Myocyte (in vitro differentiated cells): ENCODE results near the gene KCNK3. TPM values are rescaled to one million over a fixed set of nuclear protein-coding genes. Genes with fewer than 3 reads are reported as not detected.
"Not testable (repeated sequence)": the region's sequence is repeated elsewhere in the genome, so short reads cannot be mapped to it uniquely, and the experiment has no call there.

Source experiments
- DNase-seq: peaks from one replicate; pipeline ENCODE4 v3.0.0-alpha.2; 2012; ENCODE audit warnings: low read depth
- polyA plus RNA-seq: library from polyadenylated mRNA; unstranded; fragments of >200 nt; gene quantifications from one replicate; pipeline ENCODE4 v1.2.1, GENCODE V29; 2012; ENCODE audit warnings: missing spikeins
- total RNA-seq: library from RNA; depleted of rRNA; stranded (reverse); fragments of >200 nt; gene quantifications from 2 replicates; pipeline ENCODE4 v1.2.3, GENCODE V29; 2014

Gene KCNK3
- total RNA-seq = 0.62 and 1.1 TPM in 2 replicates
- 0.08 TPM for polyA plus RNA-seq

GRCh38 chr2:26692279-26692896 is at the start of gene KCNK3:
KCNK3 (plus strand) TSS chr2:26692722; CDS start chr2:26692876, 154 bp downstream.
- peak; percentile 58 for DNase-seq

- no peak for DNase-seq
Measured at GRCh38 chr2:26644188-26644835, 48.2 kb upstream of the KCNK3 start.

GRCh38 chr2:26645762-26646161 is 46.8 kb upstream of the KCNK3 start:
- DNase-seq = no peak

GRCh38 chr2:26646986-26647672 is 45.4 kb upstream of the KCNK3 start:
- DNase-seq = no peak

GRCh38 chr2:26647981-26648380 is 44.5 kb upstream of the KCNK3 start:
- DNase-seq = no peak

- no peak for DNase-seq
Measured at GRCh38 chr2:26648516-26648915, 44.0 kb upstream of the KCNK3 start.

GRCh38 chr2:26649322-26649721 is 43.2 kb upstream of the KCNK3 start:
- no peak for DNase-seq

- DNase-seq = no peak
Measured at GRCh38 chr2:26649992-26650712, 42.4 kb upstream of the KCNK3 start.

GRCh38 chr2:26650713-26651469 is 41.6 kb upstream of the KCNK3 start:
- peak; percentile 18 for DNase-seq

GRCh38 chr2:26651470-26651771 is 41.1 kb upstream of the KCNK3 start:
- no peak for DNase-seq

GRCh38 chr2:26651799-26652198 is 40.7 kb upstream of the KCNK3 start:
- DNase-seq = no peak

GRCh38 chr2:26652361-26653041 is 40.0 kb upstream of the KCNK3 start:
- no peak for DNase-seq

GRCh38 chr2:26653207-26654060 is 39.1 kb upstream of the KCNK3 start:
- DNase-seq = no peak

GRCh38 chr2:26654061-26654340 is 38.5 kb upstream of the KCNK3 start:
- DNase-seq = no peak

GRCh38 chr2:26655120-26655519 is 37.4 kb upstream of the KCNK3 start:
- DNase-seq = not testable (repeated sequence)

- no peak for DNase-seq
Measured at GRCh38 chr2:26655611-26656195, 36.8 kb upstream of the KCNK3 start.

- DNase-seq = no peak
Measured at GRCh38 chr2:26657265-26657664, 35.3 kb upstream of the KCNK3 start.

- no peak for DNase-seq
Measured at GRCh38 chr2:26658691-26659346, 33.7 kb upstream of the KCNK3 start.

- DNase-seq = no peak
Measured at GRCh38 chr2:26660363-26660962, 32.1 kb upstream of the KCNK3 start.
